ENCODE results near the gene XPNPEP2.

GRCh38 chrX:129701624-129702069, 37.1 kb upstream of the XPNPEP2 start:
- no peak for TF ChIP-seq POLR2AphosphoS5 (IDR thresholded peaks at IDR 0.05; ENCODE audit: borderline replicate concordance, low read depth, low read length)
- no peak for TF ChIP-seq EZH2 (IDR thresholded peaks at IDR 0.05)
- no peak for TF ChIP-seq FOXP2 (optimal IDR thresholded peaks at IDR 0.05; ENCODE audit: control extremely low read depth, extremely low read length, insufficient read depth)
